Smooth muscle cell (in vitro differentiated cells): ENCODE measurements around the gene ADGRL2. TPM values are rescaled to one million over a fixed set of nuclear protein-coding genes. Genes with fewer than 3 reads are reported as not detected.

Source experiments
- DNase-seq: peaks from one replicate; lab custom pipeline; 2025; ENCODE audit not compliant: unreplicated experiment; lab: John Stamatoyannopoulos, UW
- H2AFZ ChIP-seq: fragments of 200-600 bp; sonication (generic); 2 replicates; pipeline ENCODE4 v1.6.0; 2016; ENCODE audit warnings: antibody characterized with exemption, low read depth, mild to moderate bottlenecking
- H3F3A ChIP-seq: fragments of 200-600 bp; sonication (generic); 2 replicates; pipeline ENCODE4 v1.6.0; 2017; ENCODE audit warnings: antibody characterized with exemption, low read depth
- H3K27ac ChIP-seq: fragments of 200-600 bp; sonication (generic); 2 replicates; pipeline ENCODE4 v1.5.1; 2016; ENCODE audit warnings: low read depth, mild to moderate bottlenecking
- H3K27me3 ChIP-seq: fragments of 200-600 bp; sonication (generic); 2 replicates; pipeline ENCODE4 v1.6.1; 2016; ENCODE audit warnings: low read depth, mild to moderate bottlenecking
- H3K36me3 ChIP-seq: fragments of 200-600 bp; sonication (generic); 2 replicates; pipeline ENCODE4 v1.5.1; 2016; ENCODE audit warnings: low read depth
- H3K4me1 ChIP-seq: fragments of 200-600 bp; sonication (generic); 2 replicates; pipeline ENCODE4 v1.5.1; 2016; ENCODE audit warnings: low read depth
- H3K4me2 ChIP-seq: fragments of 200-600 bp; sonication (generic); 2 replicates; pipeline ENCODE4 v1.6.0; 2016; ENCODE audit warnings: mild to moderate bottlenecking
- H3K4me3 ChIP-seq: fragments of 200-600 bp; sonication (generic); 2 replicates; pipeline ENCODE4 v1.5.1; 2016; ENCODE audit warnings: mild to moderate bottlenecking
- H3K79me2 ChIP-seq: fragments of 200-600 bp; sonication (generic); 2 replicates; pipeline ENCODE4 v1.6.0; 2016; ENCODE audit warnings: low read depth, mild to moderate bottlenecking
- H3K9ac ChIP-seq: fragments of 200-600 bp; sonication (generic); 2 replicates; pipeline ENCODE4 v1.6.0; 2016; ENCODE audit warnings: low read depth
- H3K9me3 ChIP-seq: fragments of 200-600 bp; sonication (generic); replicated peaks from 2 replicates; pipeline ENCODE4 v1.5.1; 2016; ENCODE audit warnings: low read depth
- H4K20me1 ChIP-seq: fragments of 200-600 bp; sonication (generic); 2 replicates; pipeline ENCODE4 v1.6.0; 2016; ENCODE audit warnings: low read depth
- CTCF ChIP-seq: fragments of 200-600 bp; sonication (generic); IDR thresholded peaks from 2 replicates; pipeline ENCODE4 v1.5.1; 2017; ENCODE audit warnings: borderline replicate concordance, mild to moderate bottlenecking, antibody characterized with exemption; ENCODE audit not compliant: insufficient read depth, poor library complexity, severe bottlenecking
- whole genome bisulfite sequencing: methylation state at CpG from one replicate; pipeline ENCODE4 v1.1.7; 2016; ENCODE audit warnings: low lambda C conversion rate; 5-methylcytosine and 5-hydroxymethylcytosine counted together
- polyA plus RNA-seq: library from polyadenylated mRNA; unstranded; fragments of >200 nt; fragmentation: Nextera tagmentation; extraction: Ambion mirVana; gene quantifications from 2 replicates; pipeline ENCODE4 v1.2.1, GENCODE V29; 2016
- total RNA-seq: library from RNA; depleted of rRNA; stranded (reverse); fragments of >200 nt; gene quantifications from 2 replicates; pipeline ENCODE4 v1.2.3, GENCODE V29; 2014

Gene ADGRL2
- total and polyA plus RNA-seq, 2 experiments from 2014 or later = 25.1 to 119 TPM

GRCh38 chr1:81780705-81781454, 19.9 kb upstream of the ADGRL2 start:
- no peaks in the 10 kb centered on the region for H3K36me3 ChIP-seq
- H3K4me3 ChIP-seq = no peak overlapping the region
- no peaks in the 10 kb centered on the region for H3K27me3 ChIP-seq
- no peaks in the 10 kb centered on the region for H3K4me1 ChIP-seq
- no peak overlapping the region for H2AFZ ChIP-seq
- no peaks in the 10 kb centered on the region for H3K79me2 ChIP-seq
- no peaks in the 10 kb centered on the region for H3K9me3 ChIP-seq
- DNase-seq = no peak
- H3K9ac ChIP-seq = no peak overlapping the region
- no peak overlapping the region for H3K4me2 ChIP-seq
- H3F3A ChIP-seq = no peaks in the 10 kb centered on the region
- no peak overlapping the region for H3K27ac ChIP-seq
- no peaks in the 10 kb centered on the region for H4K20me1 ChIP-seq
- no peak for TF ChIP-seq CTCF
- WGBS = 97% methylated on average over 1 of the region's 1 CpG

DNA sequence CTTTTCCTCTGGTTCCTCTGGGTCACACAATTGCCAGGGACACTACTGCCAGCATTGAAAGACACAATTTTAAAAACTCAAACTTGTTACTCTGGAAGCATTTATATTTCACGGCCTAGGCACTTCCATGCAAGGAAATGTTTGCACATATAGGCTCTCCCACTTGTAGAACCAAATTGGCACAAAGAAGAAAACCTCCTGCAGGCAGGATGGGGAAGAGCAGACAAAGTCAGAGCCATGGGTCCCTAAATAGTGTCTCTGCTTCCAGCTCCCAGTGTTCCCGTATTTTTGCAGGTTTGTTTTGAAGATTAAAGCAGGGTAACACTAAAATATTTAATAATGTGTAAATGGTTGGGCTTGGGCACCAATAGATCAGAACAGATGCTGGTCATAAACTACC, 19.0 kb upstream of the ADGRL2 start:
- Histone ChIP-seq H3K36me3 (no peaks in the 10 kb centered on the region), H3K9me3 (no peaks in the 10 kb centered on the region), H4K20me1 (no peaks in the 10 kb centered on the region), H3K4me1 (no peaks in the 10 kb centered on the region), H3K9ac (no peak overlapping the region), H2AFZ (no peak overlapping the region), H3K4me3 (no peak overlapping the region), H3K79me2 (no peaks in the 10 kb centered on the region), H3F3A (no peaks in the 10 kb centered on the region), H3K4me2 (no peak overlapping the region), H3K27me3 (no peaks in the 10 kb centered on the region), H3K27ac (no peak overlapping the region)
- TF ChIP-seq CTCF = no peak
- 89% methylated on average over 2 of the region's 2 CpGs for WGBS
- no peak for DNase-seq

- Histone ChIP-seq H4K20me1 (no peaks in the 10 kb centered on the region), H3K4me1 (peaks cover 4% of the 10 kb centered on the region), H3K79me2 (peaks cover 3% of the 10 kb centered on the region), H3K36me3 (no peaks in the 10 kb centered on the region), H3K4me2 (no peak overlapping the region), H3K27ac (no peak overlapping the region), H3K27me3 (no peaks in the 10 kb centered on the region), H2AFZ (no peak overlapping the region), H3K4me3 (no peak overlapping the region), H3K9ac (no peak overlapping the region), H3F3A (no peaks in the 10 kb centered on the region), H3K9me3 (no peaks in the 10 kb centered on the region)
- 93% methylated on average over 2 of the region's 2 CpGs for WGBS
- TF ChIP-seq CTCF = no peak
- DNase-seq = no peak
Observed at GRCh38 chr1:81792184-81792583, 8.6 kb upstream of the ADGRL2 start.

DNA sequence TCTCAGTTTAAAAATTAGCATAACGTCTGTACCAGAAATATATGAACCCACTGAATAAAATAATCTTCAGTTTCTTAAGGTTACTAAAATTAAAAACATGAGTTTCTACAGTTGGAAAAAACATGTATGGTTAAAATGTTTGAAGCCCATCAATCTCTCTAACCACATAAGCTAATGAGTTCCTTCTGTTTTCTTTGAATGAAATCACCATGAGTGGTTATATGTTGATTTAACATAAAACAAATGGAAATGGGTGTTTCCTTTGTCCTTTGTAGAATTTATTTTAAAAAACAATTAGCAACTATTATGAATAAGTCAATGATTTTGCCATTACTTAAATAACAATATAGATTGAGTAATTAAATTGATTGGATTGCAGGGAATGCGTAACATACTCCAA, 3.0 kb upstream of the ADGRL2 start:
- no peak overlapping the region for H2AFZ ChIP-seq
- no peak overlapping the region for H3K27ac ChIP-seq
- H4K20me1 ChIP-seq = peaks cover 6% of the 10 kb centered on the region
- 94% methylated on average over 2 of the region's 2 CpGs for WGBS
- peaks cover 8% of the 10 kb centered on the region for H3F3A ChIP-seq
- no peak overlapping the region for H3K4me3 ChIP-seq
- no peaks in the 10 kb centered on the region for H3K36me3 ChIP-seq
- no peaks in the 10 kb centered on the region for H3K9me3 ChIP-seq
- no peak overlapping the region for H3K4me2 ChIP-seq
- no peak overlapping the region for H3K9ac ChIP-seq
- peaks cover 20% of the 10 kb centered on the region for H3K4me1 ChIP-seq
- TF ChIP-seq CTCF = no peak
- H3K27me3 ChIP-seq = no peaks in the 10 kb centered on the region
- DNase-seq = no peak
- peaks cover 15% of the 10 kb centered on the region for H3K79me2 ChIP-seq
